Stimulated activated CD4-positive, alpha-beta T cell treated with anti-CD3 and anti-CD28 coated beads, Interleukin-4, amount 100 ng/mL, for 4 hours (primary cell): ENCODE data around the gene MYLK3.
"Not testable (repeated sequence)": the region's sequence is repeated elsewhere in the genome, so short reads cannot be mapped to it uniquely, and the experiment has no call there.

ENCODE experiments used
- DNase-seq, 2 experiments: peaks; one replicate each; pipeline ENCODE4 v3.0.0-alpha.2; 2020

Gene MYLK3

GRCh38 chr16:46689365-46690280 is 58.5 kb downstream of the MYLK3 start, which contains the start of gene ORC6:
ORC6 (plus strand) TSS chr16:46689659; CDS start chr16:46689706, 47 bp downstream.
- DNase-seq = peak; percentile 95 to 96

GRCh38 chr16:46688654-46689364 is 59.3 kb downstream of the MYLK3 start, which contains the start of gene VPS35:
VPS35 (minus strand) TSS chr16:46689178; CDS start chr16:46689133, 45 bp downstream.
- peak; percentile 99 to 100 for DNase-seq

- no peak for DNase-seq
Observed at GRCh38 chr16:46688101-46688653, 60.0 kb downstream of the MYLK3 start.

GRCh38 chr16:46687486-46687885 is 60.7 kb downstream of the MYLK3 start:
- no peak for DNase-seq

- DNase-seq = no peak
Observed at GRCh38 chr16:46686815-46687473, 61.2 kb downstream of the MYLK3 start.

GRCh38 chr16:46681867-46682266 is 66.3 kb downstream of the MYLK3 start:
- not testable (repeated sequence) for DNase-seq

- not testable (repeated sequence) for DNase-seq
Observed at GRCh38 chr16:46677943-46678342, 70.2 kb downstream of the MYLK3 start.

GRCh38 chr16:46673320-46674013 is 74.7 kb downstream of the MYLK3 start:
- peak; percentile 22 to 27 for DNase-seq

- DNase-seq = no peak
Observed at GRCh38 chr16:46662123-46662522, 86.0 kb downstream of the MYLK3 start.

GRCh38 chr16:46658925-46659324 is 89.2 kb downstream of the MYLK3 start:
- DNase-seq = no peak
